ENCODE measurements around the gene PPARD. TPM values are rescaled to one million over a fixed set of nuclear protein-coding genes. Genes with fewer than 3 reads are reported as not detected.

PPARD gene
- total and polyA plus RNA-seq, 7 experiments from 2014 or later: 7.3 to 47.1 (median 30.0) TPM

Small RNAs within 50 kb of the gene (microRNA-seq; reads per million reads assigned to microRNA genes)
- gene MIR7111 (ENCODE audit: borderline microRNAs expressed): not detected

Other genes with a start within 250 kb of the PPARD start
- gene TCP11, start 201.2 kb upstream of the PPARD start, total RNA-seq: not detected
- gene TCP11, start 201.2 kb upstream of the PPARD start, polyA plus RNA-seq: not detected
- not detected for gene SCUBE3, start 128.6 kb upstream of the PPARD start, total RNA-seq
- gene SCUBE3, start 128.6 kb upstream of the PPARD start, polyA plus RNA-seq: under 1 TPM; 0.05 to 0.12 TPM
- gene ZNF76, start 82.8 kb upstream of the PPARD start, total RNA-seq: 100 to 1,000 TPM in 2 of 5 experiments, 10 to 100 TPM in 3; 44.4 to 110 (median 77.2) TPM
- gene ZNF76, start 82.8 kb upstream of the PPARD start, polyA plus RNA-seq: 10 to 100 TPM; 20.6 to 42.0 TPM
- 100 to 1,000 TPM; 219 to 250 (median 225) TPM for gene DEF6, start 44.7 kb upstream of the PPARD start, total RNA-seq
- gene DEF6, start 44.7 kb upstream of the PPARD start, polyA plus RNA-seq: 100 to 1,000 TPM; 113 to 234 TPM
- 10 to 100 TPM in 1 of 5 experiments, 1 to 10 TPM in 4; 3.1 to 12.0 (median 6.4) TPM for gene FANCE, start 109.8 kb downstream of the PPARD start, total RNA-seq
- 1 to 10 TPM; 3.4 to 7.5 TPM for gene FANCE, start 109.8 kb downstream of the PPARD start, polyA plus RNA-seq
- 1,000 to 10,000 TPM; 1,380 to 2,381 (median 2,302) TPM for gene RPL10A, start 125.8 kb downstream of the PPARD start, total RNA-seq
- 1,000 to 10,000 TPM; 1,203 to 1,279 TPM for gene RPL10A, start 125.8 kb downstream of the PPARD start, polyA plus RNA-seq
- gene TEAD3, start 154.5 kb downstream of the PPARD start, total RNA-seq: under 1 TPM in 3 of 5 experiments, not detected in 2; 0.16 to 0.27 (median 0.24) TPM
- under 1 TPM in 1 of 2 donors, not detected in 1; 0.10 TPM for gene TEAD3, start 154.5 kb downstream of the PPARD start, polyA plus RNA-seq
- not detected for gene TULP1, start 170.3 kb downstream of the PPARD start, total RNA-seq
- not detected for gene TULP1, start 170.3 kb downstream of the PPARD start, polyA plus RNA-seq